K562 (cell line): ENCODE data around the gene CHORDC1. TPM values are rescaled to one million over a fixed set of nuclear protein-coding genes. Genes with fewer than 3 reads are reported as not detected.
A peak's percentile ranks its signal among the peaks of the same experiment; 100 is the strongest.

Source experiments
- ATAC-seq: fragments of 200-7000 bp; cut with Tn5 transposase; 3 replicates; pipeline ENCODE4 v1.9.1; 2020; ENCODE audit warnings: moderate library complexity
- Bru-seq: library from RNA; stranded (reverse); fragments of 400-500 nt; gene quantifications from one replicate; lab custom pipeline; 2021; lab: Mats Ljungman, UMichigan
- BruChase-seq, 2 experiments: library from RNA; stranded (reverse); fragments of 400-500 nt; gene quantifications; one replicate each; lab custom pipeline; 2021; lab: Mats Ljungman, UMichigan
- BruUV-seq: library from RNA; stranded (reverse); fragments of 400-500 nt; replicated peaks from 2 replicates; lab custom pipeline; 2021; lab: Mats Ljungman, UMichigan
- CTCF ChIA-PET: fragments of 300-600 bp; formaldehyde crosslinking; extraction: SDS; loops from one replicate; lab custom pipeline; 2021; ENCODE audit warnings: low intra/inter-chr PET ratio; lab: Yijun Ruan, JAX
- POLR2A ChIA-PET: fragments of 300-600, 350-650 bp; sonication (Branson Sonifier 250); formaldehyde crosslinking; extraction: SDS; loops from one replicate; lab custom pipeline; 2021; ENCODE audit warnings: antibody characterized with exemption, inconsistent platforms; lab: Yijun Ruan, JAX
- DNase-seq, 4 experiments: peaks; one replicate each; pipeline versions ENCODE4 v3.0.0 to v3.0.0-alpha.2; 2011 to 2018; ENCODE audit warnings: low spot score in 3 of 4, mixed read lengths in 3 of 4; ENCODE audit errors: extremely low read depth in 1 of 4
- FAIRE-seq: peaks from 2 replicates; lab custom pipeline; 2011; peaks lifted over from hg19 to GRCh38; lab: Jason Lieb, UNC
- H2AFZ ChIP-seq: 2 replicates; pipeline ENCODE4 v1.6.0; 2011; ENCODE audit warnings: low read depth, low read length, control low read depth, inconsistent platforms
- H3K27ac ChIP-seq: fragments of 200-600 bp; 3 replicates; pipeline ENCODE4 v1.8.0; 2011; ENCODE audit warnings: low read depth, mild to moderate bottlenecking, control low read depth, inconsistent platforms, low read length, moderate library complexity, mixed read lengths; ENCODE audit errors: extremely low read depth
- H3K27me3 ChIP-seq, 2 experiments: fragments of 300-600 bp in 1 of 2; 2 replicates in 1 of 2; 3 replicates in 1 of 2; pipeline versions ENCODE4 v1.6.0 to v1.8.0; 2011; ENCODE audit warnings: inconsistent platforms in 2 of 2, low read length in 2 of 2, mild to moderate bottlenecking in 1 of 2, mixed read lengths in 1 of 2, moderate library complexity in 1 of 2; ENCODE audit not compliant: control insufficient read depth in 2 of 2, insufficient read depth in 2 of 2
- H3K36me3 ChIP-seq: fragments of 300-600 bp; 3 replicates; pipeline ENCODE4 v1.8.0; 2011; ENCODE audit warnings: mild to moderate bottlenecking, low read length, inconsistent platforms; ENCODE audit not compliant: control insufficient read depth, insufficient read depth
- H3K4me1 ChIP-seq, 2 experiments: fragments of 200-600 bp in 1 of 2; replicated peaks in 1 of 2; 2 replicates in 1 of 2; 3 replicates in 1 of 2; pipeline versions ENCODE4 v1.5.1 to v1.8.0; 2011; ENCODE audit warnings: inconsistent platforms in 2 of 2, low read length in 2 of 2, mild to moderate bottlenecking in 1 of 2, mixed read lengths in 1 of 2, moderate library complexity in 1 of 2; ENCODE audit not compliant: control insufficient read depth in 2 of 2, insufficient read depth in 2 of 2
- H3K4me2 ChIP-seq: 2 replicates; pipeline ENCODE4 v1.6.1; 2011; ENCODE audit warnings: low read length, control low read depth, inconsistent platforms, mixed read lengths; ENCODE audit not compliant: insufficient read depth
- H3K4me3 ChIP-seq: fragments of 200-600 bp; sonication (generic), shearing (Covaris generic); 2 replicates; pipeline ENCODE4 v1.5.1; 2016; ENCODE audit warnings: control low read depth, inconsistent platforms
- H3K79me2 ChIP-seq: fragments of 200-600 bp; 3 replicates; pipeline ENCODE4 v1.8.0; 2011; ENCODE audit warnings: low read length, inconsistent platforms; ENCODE audit not compliant: control insufficient read depth, insufficient read depth
- H3K9ac ChIP-seq, 2 experiments: 2 replicates each; pipeline versions ENCODE4 v1.6.0 to v1.6.1; 2011; ENCODE audit warnings: low read depth in 2 of 2, low read length in 2 of 2, control low read depth in 1 of 2, inconsistent platforms in 1 of 2, mild to moderate bottlenecking in 1 of 2, mixed read lengths in 1 of 2; ENCODE audit not compliant: insufficient read depth in 1 of 2
- H3K9me1 ChIP-seq: one replicate; pipeline ENCODE4 v1.6.0; 2011; ENCODE audit warnings: inconsistent platforms, mild to moderate bottlenecking, low read length, moderate library complexity; ENCODE audit not compliant: control insufficient read depth, insufficient read depth
- H3K9me3 ChIP-seq: replicated peaks from 2 replicates; pipeline ENCODE4 v1.5.1; 2011; ENCODE audit warnings: low read depth, low read length, inconsistent platforms; ENCODE audit not compliant: control insufficient read depth, insufficient read depth
- H4K20me1 ChIP-seq: replicated peaks from 2 replicates; pipeline ENCODE4 v1.6.1; 2011; ENCODE audit warnings: low read length, inconsistent platforms, mixed read lengths; ENCODE audit not compliant: control insufficient read depth, insufficient read depth
- BDP1 ChIP-seq: IDR thresholded peaks from 3 replicates; pipeline ENCODE4 v1.6.1; 2011; ENCODE audit not compliant: insufficient read length, insufficient read depth
- BRF1 ChIP-seq: IDR thresholded peaks from 3 replicates; pipeline ENCODE4 v1.6.1; 2011; ENCODE audit warnings: borderline replicate concordance, mild to moderate bottlenecking; ENCODE audit not compliant: insufficient read length; ENCODE audit errors: extremely low read depth
- ESRRA ChIP-seq: fragments of 450-650 bp; IDR thresholded peaks from 2 replicates; pipeline ENCODE4 v1.6.1; 2014; ENCODE audit warnings: low read depth, mild to moderate bottlenecking, moderate library complexity, borderline replicate concordance
- ILK ChIP-seq: fragments of 450-650 bp; IDR thresholded peaks from 2 replicates; pipeline ENCODE4 v1.6.1; 2016; ENCODE audit warnings: missing genetic modification characterization, low read depth, mild to moderate bottlenecking, missing compliant biosample characterization, moderate library complexity, borderline replicate concordance
- MAX ChIP-seq: sonication (generic); formaldehyde crosslinking; IDR thresholded peaks from 2 replicates; pipeline ENCODE4 v1.9.0; 2022; ENCODE audit warnings: mild to moderate bottlenecking, missing genetic modification reagents
- MCM5 ChIP-seq: fragments of 450-650 bp; IDR thresholded peaks from 2 replicates; pipeline ENCODE4 v1.6.1; 2016; ENCODE audit warnings: low read depth
- MYNN ChIP-seq, 2 experiments: sonication (generic); formaldehyde crosslinking in 1 of 2; IDR thresholded peaks; 2 replicates each; pipeline versions ENCODE4 v1.5.0 to v1.6.1; 2016 to 2020; ENCODE audit warnings: antibody characterized with exemption in 1 of 2, missing genetic modification reagents in 1 of 2
- NRF1 ChIP-seq, 2 experiments: fragments of 450-650 bp; IDR thresholded peaks in 1 of 2; conservative IDR thresholded peaks in 1 of 2; 2 replicates each; pipeline ENCODE4 v1.6.1; 2014; ENCODE audit warnings: mild to moderate bottlenecking in 2 of 2
- SAFB ChIP-seq: fragments of 200-400 bp; formaldehyde crosslinking; IDR thresholded peaks from 2 replicates; pipeline ENCODE4 v1.6.1; 2017; ENCODE audit warnings: low read depth, low read length, borderline replicate concordance
- SMARCA5 ChIP-seq: fragments of 450-650 bp; IDR thresholded peaks from 2 replicates; pipeline ENCODE4 v1.6.1; 2016
- SNRNP70 ChIP-seq: fragments of 200-400 bp; formaldehyde crosslinking; optimal IDR thresholded peaks from 2 replicates; pipeline ENCODE3; 2017; ENCODE audit warnings: low read depth, low read length
- TARDBP ChIP-seq: fragments of 450-650 bp; IDR thresholded peaks from 2 replicates; pipeline ENCODE4 v1.6.1; 2016
- ZBTB9 ChIP-seq: fragments of 450-650 bp; formaldehyde crosslinking; IDR thresholded peaks from 2 replicates; pipeline ENCODE4 v1.4.0; 2020; ENCODE audit warnings: mild to moderate bottlenecking, moderate library complexity
- ZEB2 ChIP-seq: fragments of 450-650 bp; IDR thresholded peaks from 2 replicates; pipeline ENCODE4 v1.6.1; 2016
- ZNF551 ChIP-seq: fragments of 250-450 bp; sonication (Bioruptor Pico); IDR thresholded peaks from 2 replicates; pipeline ENCODE4 v1.5.0; 2021; ENCODE audit warnings: mild to moderate bottlenecking, moderate library complexity
- WGBS: fragments of 100-300 bp; shearing (Covaris generic); methylation state at CpG from one replicate; pipeline ENCODE4 v1.1.6; 2016; ENCODE audit warnings: low coverage, mixed read lengths; ENCODE audit not compliant: insufficient coverage; ENCODE audit errors: missing lambda C conversion rate; 5-methylcytosine and 5-hydroxymethylcytosine counted together
- in situ Hi-C: fragments of 300-500 bp; cut with MboI; formaldehyde crosslinking; loops from 4 replicates; pipeline ENCODE4 v1.15.0; 2018; ENCODE audit warnings: inconsistent platforms, mixed read lengths
- intact Hi-C: fragments of 100-400 bp; cut with micrococcal nuclease; formaldehyde crosslinking; loops from 2 replicates; pipeline ENCODE4 v1.14.2; 2022
- long read RNA-seq, 3 experiments: library from polyadenylated mRNA in 2 of 3; library from RNA in 1 of 3; unstranded in 2 of 3; stranded (forward) in 1 of 3; transcript quantifications; one replicate each; pipeline ENCODE4 v2.0.0, GENCODE V29; 2019 to 2022
- polyA minus RNA-seq, 3 experiments: library from RNA; depleted of rRNA, polyadenylated mRNA; stranded (reverse); fragments of >200 nt; gene quantifications; 2 replicates each; pipeline ENCODE4 v1.2.3, GENCODE V29; 2011
- polyA plus RNA-seq, 8 experiments: library from polyadenylated mRNA; depleted of rRNA in 4 of 8; stranded (reverse) in 5 of 8; unstranded in 3 of 8; fragments of >200 nt; fragmentation: Nextera tagmentation in 2 of 8; fragmentation: Illumina TruSeq in 1 of 8; extraction: Ambion mirVana in 2 of 8; extraction: Trizol in 1 of 8; gene quantifications; 2 replicates each; pipeline versions ENCODE4 v1.2.1 to v1.2.3, GENCODE V29; 2011 to 2014; ENCODE audit warnings: inconsistent platforms in 1 of 8, missing spikeins in 1 of 8
- total RNA-seq, 7 experiments: library from RNA; depleted of rRNA in 6 of 7; stranded (reverse); fragments of >200 nt in 6 of 7; fragmentation: Illumina TruSeq in 2 of 7; extraction: Trizol in 2 of 7; gene quantifications; 2 replicates each; pipeline versions ENCODE4 v1.2.1 to v1.2.3, GENCODE V29; 2011 to 2021; ENCODE audit warnings: low replicate concordance in 1 of 7

Gene CHORDC1
- total RNA-seq (2011; cell fraction: chromatin; rRNA removed; ENCODE audit: low replicate concordance), result 41.8 and 98.6 TPM in 2 replicates
- total RNA-seq (2011; cell fraction: nucleolus; rRNA removed), result 39.0 and 41.5 TPM in 2 replicates
- 57.0 and 107 TPM in 2 replicates for total RNA-seq (2011; cell fraction: nucleoplasm; rRNA removed)
- total RNA-seq (2014; rRNA removed) (73.9 and 74.3 TPM in 2 replicates), total RNA-seq (2014; rRNA removed; fragmentation: Illumina TruSeq; extraction: Trizol) (112 and 130 TPM in 2 replicates), total RNA-seq (2015; rRNA removed; fragmentation: Illumina TruSeq; extraction: Trizol) (128 and 140 TPM in 2 replicates), total RNA-seq (2021) (88.9 and 103 TPM in 2 replicates), polyA plus RNA-seq (2011; rRNA removed) (46.3 and 72.2 TPM in 2 replicates), polyA plus RNA-seq (2014; fragmentation: Illumina TruSeq; extraction: Trizol) (98.9 and 130 TPM in 2 replicates), polyA plus RNA-seq (2014; fragmentation: Nextera tagmentation; extraction: Ambion mirVana) (100 to 1,000 TPM; 112 to 148 TPM), polyA plus RNA-seq (2014; rRNA removed) (68.7 and 79.0 TPM in 2 replicates), polyA minus RNA-seq (2011; rRNA and poly(A)+ RNA removed) (88.3 and 118 TPM in 2 replicates), Bru-seq, nascent RNA (percentile 95 among the genes with signal in this experiment), BruChase-seq, experiment 1, labeled RNA remaining after a 2-hour chase (percentile 96 among the genes with signal in this experiment), BruChase-seq, experiment 2, labeled RNA remaining after a 6-hour chase (percentile 98 among the genes with signal in this experiment)
- polyA plus RNA-seq (2011; cell fraction: cytosol; rRNA removed), result 23.7 and 43.6 TPM in 2 replicates
- polyA plus RNA-seq (2011; cell fraction: nucleus; rRNA removed), result 38.6 and 47.6 TPM in 2 replicates
- polyA plus RNA-seq (2012), result 45.0 and 118 TPM in 2 replicates
- 44.4 and 52.3 TPM in 2 replicates for polyA minus RNA-seq (2011; cell fraction: cytosol; rRNA and poly(A)+ RNA removed)
- 84.6 and 127 TPM in 2 replicates for polyA minus RNA-seq (2011; cell fraction: nucleus; rRNA and poly(A)+ RNA removed)
- long read RNA-seq, experiment 1, transcript CHORDC1-201 (11 exons, 2,654 nt), result major isoform, 181 of 215 reads
- long read RNA-seq, experiment 1, partial matches to known transcripts, result 20 of 215 reads
- long read RNA-seq, experiment 1, other reads (novel, unspliced or antisense), result 14 of 215 reads
- long read RNA-seq, experiment 2, transcript CHORDC1-201 (11 exons, 2,654 nt), result major isoform, 6 of 44 reads
- long read RNA-seq, experiment 2, partial matches to known transcripts, result 2 of 44 reads
- long read RNA-seq, experiment 2, other reads (novel, unspliced or antisense), result 36 of 44 reads
- long read RNA-seq, experiment 3, transcript CHORDC1-201 (11 exons, 2,654 nt), result major isoform, 65 of 104 reads
- long read RNA-seq, experiment 3, partial matches to known transcripts, result 36 of 104 reads
- long read RNA-seq, experiment 3, other reads (novel, unspliced or antisense), result 3 of 104 reads

DNA sequence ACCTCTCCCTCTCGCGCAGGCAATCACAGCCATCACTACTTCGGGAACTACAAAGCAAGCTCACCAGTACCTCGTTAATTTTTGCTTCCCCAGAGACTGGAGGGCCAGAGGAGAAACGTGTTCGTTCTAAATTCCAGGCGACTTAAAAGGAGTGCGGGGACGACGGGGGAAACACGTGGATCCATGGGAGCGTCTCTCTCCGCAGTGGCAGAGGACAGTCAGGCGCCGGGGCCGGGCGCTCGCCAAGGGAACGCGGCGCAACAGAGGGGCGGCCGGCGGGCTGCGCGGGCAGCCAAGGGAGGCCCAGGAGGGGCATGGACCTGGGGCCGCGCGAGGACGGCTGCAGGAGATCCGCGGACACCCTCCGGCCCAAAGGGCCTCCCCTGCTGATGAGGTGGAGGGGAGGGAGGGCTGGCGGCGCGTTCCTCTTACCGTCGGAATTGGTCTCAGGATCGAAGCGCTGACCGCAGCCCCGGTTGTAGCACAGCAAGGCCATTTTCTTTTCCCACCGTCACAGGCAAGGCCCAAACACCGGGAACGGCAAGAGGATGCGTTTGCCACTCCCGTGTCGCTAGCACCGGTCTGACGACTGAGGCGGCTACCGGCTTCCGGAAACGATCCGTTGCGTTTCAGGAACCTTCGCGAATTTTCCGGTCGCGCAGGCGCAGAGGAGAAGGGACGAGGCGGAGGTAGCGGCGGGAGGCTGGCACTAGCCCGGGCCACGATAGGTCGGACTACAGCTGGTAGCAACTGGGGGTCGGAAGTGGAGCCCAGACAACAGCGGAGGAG lies at the start of gene CHORDC1:
CHORDC1 (minus strand) TSS at position 591 of the 789 bp plus-strand sequence; CDS start at position 496, 95 bp downstream.
- CTCF ChIA-PET, result no interaction called here
- TF ChIP-seq BDP1 (no peak), MYNN (IDR thresholded peaks at IDR 0.05) (no peak), MYNN (CRISPR knock-in tag; IDR thresholded peaks at IDR 0.05) (no peak), ESRRA (0 out of 2 replicates have a peak, but pooled peaks have one; percentile 7), TARDBP (no peak), MAX (peak; percentile 31), MCM5 (no peak), ILK (no peak), SMARCA5 (no peak), SNRNP70 (no peak), ZBTB9 (CRISPR knock-in tag) (0 out of 2 replicates have a peak, but pooled peaks have one; percentile 38), ZEB2 (no peak), ZNF551 (CRISPR knock-in tag) (no peak), SAFB (no peak), NRF1 (conservative IDR thresholded peaks at IDR 0.05 in 1 of 2, IDR thresholded peaks at IDR 0.05 in 1 of 2) (peak; percentile 96 to 97), BRF1 (no peak)

More for the DNA sequence above, at the start of gene CHORDC1:
- H3K36me3 ChIP-seq, result peaks cover 25% of the 10 kb centered on the region; the same call in 2 of the 3 replicates
- no peaks in the 10 kb centered on the region for H3K9me1 ChIP-seq
- peaks cover 6% of the 10 kb centered on the region; the same call in 1 of the 2 replicates for H4K20me1 ChIP-seq
- H3K4me1 ChIP-seq, result peaks cover 5 to 9% of the 10 kb centered on the region in 2 experiments; a peak in 4 of 5 replicates
- in situ Hi-C loops (no loop called here), intact Hi-C loops (loop anchor here (2.0 kb wide), 1 partner anchor 18 kb away; no protein-coding TSS in a partner anchor)
- H3K27ac ChIP-seq, result peak within 1 kb of the TSS; percentile 83
- no peaks in the 10 kb centered on the region for H3K27me3 ChIP-seq
- peak within 1 kb of the TSS; percentile 97 for H3K4me2 ChIP-seq
- peak within 1 kb of the TSS; percentile 92 for H2AFZ ChIP-seq
- DNase-seq (peak; percentile 73 to 93 (median 82)), ATAC-seq (peak; percentile 85), FAIRE-seq (peak; percentile 86)
- POLR2A ChIA-PET, result interaction anchor here (1.6 to 1.7 kb wide), 3 partner anchors 10 to 13 kb away, joined by 4 to 6 read pairs (median 6); no protein-coding TSS in a partner anchor
- under 1% methylated on average over 53 of the region's 71 CpGs for WGBS
- H3K79me2 ChIP-seq, result peaks cover 77% of the 10 kb centered on the region
- peak within 1 kb of the TSS; percentile 76 to 96 for H3K9ac ChIP-seq
- no peaks in the 10 kb centered on the region for H3K9me3 ChIP-seq
- peak within 1 kb of the TSS; percentile 89 for H3K4me3 ChIP-seq
- TSS peak; percentile 56 for BruUV-seq
